Anterior cingulate cortex (tissue), 58 donors: ENCODE data around the gene GLE1.
"Not testable (repeated sequence)": the region's sequence is repeated elsewhere in the genome, so short reads cannot be mapped to it uniquely, and the experiment has no call there.

Experiments used
- DNase-seq, 58 donors: peaks; one replicate each; lab custom pipeline; 2025; lab: John Stamatoyannopoulos, UW

GLE1 gene

GRCh38 chr9:128550770-128551656 is 46.5 kb downstream of the GLE1 start:
- peak in 50 of 58 donors; percentile 11 to 88 (median 57) for DNase-seq

- peak in 1 of 58 donors; percentile 71 for DNase-seq
These were observed 47.2 kb downstream of the GLE1 start for GRCh38 chr9:128551657-128552152.

- peak; percentile 23 to 95 (median 87) for DNase-seq
These were observed 47.7 kb downstream of the GLE1 start, which contains the start of gene SPTAN1 for GRCh38 chr9:128552153-128552743. SPTAN1 (plus strand) TSS chr9:128552587; CDS start chr9:128566741, 14,154 bp downstream.

GRCh38 chr9:128552744-128553440 is 48.4 kb downstream of the GLE1 start:
- peak in 43 of 58 donors; percentile 23 to 75 (median 48) for DNase-seq

GRCh38 chr9:128553728-128554127 is 49.2 kb downstream of the GLE1 start:
- DNase-seq: no peak

- peak in 27 of 58 donors; percentile 1 to 30 (median 10) for DNase-seq
These were observed 49.8 kb downstream of the GLE1 start for GRCh38 chr9:128554155-128554862.

- no peak for DNase-seq
These were observed 50.7 kb downstream of the GLE1 start for GRCh38 chr9:128555180-128555721.

GRCh38 chr9:128556276-128556675 is 51.8 kb downstream of the GLE1 start:
- DNase-seq: no peak

- DNase-seq: no peak
These were observed 52.6 kb downstream of the GLE1 start for GRCh38 chr9:128556926-128557634.

- peak in 57 of 58 donors; percentile 7 to 94 (median 75) for DNase-seq
These were observed 54.2 kb downstream of the GLE1 start for GRCh38 chr9:128558431-128559310.

- no peak for DNase-seq
These were observed 61.1 kb downstream of the GLE1 start for GRCh38 chr9:128565578-128565977.

- no peak for DNase-seq
These were observed 64.1 kb downstream of the GLE1 start for GRCh38 chr9:128568470-128569078.

- DNase-seq: peak in 27 of 58 donors; percentile 7 to 76 (median 23)
These were observed 71.0 kb downstream of the GLE1 start for GRCh38 chr9:128575469-128575868.

- no peak for DNase-seq
These were observed 71.4 kb downstream of the GLE1 start for GRCh38 chr9:128575916-128576315.

- DNase-seq: no peak
These were observed 72.7 kb downstream of the GLE1 start for GRCh38 chr9:128577206-128577605.

GRCh38 chr9:128579194-128579593 is 74.7 kb downstream of the GLE1 start:
- DNase-seq: no peak

- no peak for DNase-seq
These were observed 76.2 kb downstream of the GLE1 start for GRCh38 chr9:128580731-128581130.

- DNase-seq: not testable (repeated sequence)
These were observed 80.6 kb downstream of the GLE1 start for GRCh38 chr9:128585155-128585554.
